Stimulated activated naive CD8-positive, alpha-beta T cell treated with anti-CD3 and anti-CD28 coated beads, Interleukin-15, Interleukin-2, amounts not matched to agents 100 ng/mL and 50 ng/mL, for 24 hours (primary cell): Measurements from ENCODE around the gene FOLR2.
"Not testable (repeated sequence)": the region's sequence is repeated elsewhere in the genome, so short reads cannot be mapped to it uniquely, and the experiment has no call there.

ENCODE experiments used
- H3K27ac Mint-ChIP-seq: one replicate; pipeline ENCODE4 v1.8.0; 2021; ENCODE audit warnings: mild to moderate bottlenecking, mixed read lengths
- H3K27me3 Mint-ChIP-seq: one replicate; pipeline ENCODE4 v1.8.0; 2021; ENCODE audit warnings: mixed read lengths
- H3K36me3 Mint-ChIP-seq: one replicate; pipeline ENCODE4 v1.8.0; 2021; ENCODE audit warnings: low read depth, mixed read lengths
- H3K4me1 Mint-ChIP-seq: one replicate; pipeline ENCODE4 v1.8.0; 2021; ENCODE audit warnings: low read depth, mixed read lengths
- H3K4me3 Mint-ChIP-seq: one replicate; pipeline ENCODE4 v1.8.0; 2021; ENCODE audit warnings: mild to moderate bottlenecking, mixed read lengths
- H3K9me3 Mint-ChIP-seq: one replicate; pipeline ENCODE4 v1.8.0; 2021; ENCODE audit warnings: mixed read lengths

The FOLR2 gene

DNA sequence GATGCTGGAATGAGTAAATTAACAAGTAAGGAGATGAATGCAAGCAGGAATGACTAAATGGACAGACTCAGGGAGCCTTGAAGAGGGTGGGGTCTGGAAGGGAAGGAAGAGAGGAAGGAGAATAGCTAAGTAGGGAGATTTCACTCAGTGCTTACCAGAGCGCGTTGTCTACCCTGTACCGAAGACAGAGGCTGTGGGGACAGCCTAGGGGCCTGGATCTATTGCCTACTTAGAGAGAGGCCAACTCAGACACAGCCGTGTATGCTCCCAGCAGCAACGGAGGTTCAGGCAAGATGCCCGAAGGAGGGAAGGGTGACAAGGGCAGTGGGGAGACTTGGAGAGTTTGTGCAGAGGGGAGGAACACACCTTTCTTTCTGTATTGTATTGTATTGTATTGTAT lies at the start of gene FOLR2:
FOLR2 (plus strand) TSS at position 157 of the 400 bp plus-strand sequence. CDS start 1,791 bp downstream, outside the sequence.
- peaks cover 13% of the 10 kb centered on the region for H3K27me3 Mint-ChIP-seq
- no peak within 1 kb of the TSS for H3K4me3 Mint-ChIP-seq
- no peaks in the 10 kb centered on the region for H3K9me3 Mint-ChIP-seq
- no peaks in the 10 kb centered on the region for H3K36me3 Mint-ChIP-seq
- H3K4me1 Mint-ChIP-seq: peaks cover 13% of the 10 kb centered on the region
- H3K27ac Mint-ChIP-seq: no peak within 1 kb of the TSS

DNA sequence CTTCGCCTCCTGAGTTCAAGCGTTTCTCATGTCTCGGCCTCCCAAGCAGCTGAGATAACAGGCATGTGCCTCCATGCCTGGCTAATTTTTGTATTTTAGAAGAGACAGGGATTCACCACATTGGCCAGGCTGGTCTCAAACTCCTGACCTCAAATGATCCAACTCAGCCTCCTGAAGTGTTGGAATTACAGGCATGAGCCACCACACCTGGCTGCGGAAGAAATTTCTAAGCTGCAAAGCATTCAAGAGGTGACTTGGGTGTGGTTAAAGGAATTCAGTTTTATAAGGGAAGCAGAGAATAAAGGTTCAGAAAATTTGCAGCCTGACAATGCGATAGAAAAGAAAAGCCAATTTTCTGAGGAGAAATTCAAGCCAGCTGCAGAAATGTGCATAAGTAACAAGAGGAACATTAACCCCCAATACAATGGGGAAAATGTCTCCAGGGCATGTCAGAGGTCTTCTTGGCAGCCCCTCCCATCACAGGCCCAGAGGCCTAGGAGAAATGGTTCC lies 47.5 kb upstream of the FOLR2 start:
- not testable (repeated sequence) for H3K4me1 Mint-ChIP-seq, H3K36me3 Mint-ChIP-seq, H3K27ac Mint-ChIP-seq, H3K4me3 Mint-ChIP-seq, H3K9me3 Mint-ChIP-seq, H3K27me3 Mint-ChIP-seq

DNA sequence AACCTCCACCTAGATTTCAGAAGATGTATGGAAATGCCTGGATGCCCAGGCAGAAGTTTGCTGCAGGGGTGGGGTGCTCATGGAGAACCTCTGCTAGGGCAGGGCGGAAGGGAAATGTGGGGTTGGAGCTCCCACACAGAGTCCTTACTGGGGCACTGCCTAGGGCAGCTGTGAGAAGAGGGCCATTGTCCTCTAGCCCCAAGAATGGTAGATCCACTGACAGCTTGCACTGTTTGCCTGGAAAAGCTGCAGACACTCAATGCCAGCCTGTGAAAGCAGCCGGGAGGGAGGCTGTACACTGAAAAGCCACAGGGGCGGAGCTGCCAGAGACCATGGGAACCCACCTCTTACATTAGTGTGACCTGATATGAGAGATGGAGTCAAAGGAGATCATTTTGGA lies 46.8 kb upstream of the FOLR2 start:
- not testable (repeated sequence) for H3K27me3 Mint-ChIP-seq, H3K36me3 Mint-ChIP-seq, H3K9me3 Mint-ChIP-seq, H3K4me1 Mint-ChIP-seq, H3K4me3 Mint-ChIP-seq, H3K27ac Mint-ChIP-seq

DNA sequence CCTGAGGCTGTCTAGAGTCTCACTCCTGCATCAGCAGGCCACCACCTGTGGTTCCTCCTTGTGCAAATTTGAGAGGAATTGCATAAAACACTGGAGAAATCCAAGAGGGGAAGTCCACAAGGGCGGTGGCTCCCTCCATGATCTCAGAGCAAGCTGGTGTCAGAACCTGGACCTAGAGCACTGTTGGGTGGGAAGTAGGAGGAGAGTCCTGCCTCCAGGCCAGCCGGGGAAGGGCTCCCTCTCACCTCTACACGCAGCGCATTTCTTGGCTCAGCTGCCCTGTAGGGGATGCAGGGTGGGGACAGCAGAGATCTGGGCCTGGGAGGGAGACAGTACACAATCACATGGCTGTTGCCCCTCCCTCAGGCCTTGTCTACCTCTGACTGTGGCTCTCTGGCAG lies 44.6 kb upstream of the FOLR2 start:
- H3K27ac Mint-ChIP-seq, H3K9me3 Mint-ChIP-seq, H3K27me3 Mint-ChIP-seq, H3K36me3 Mint-ChIP-seq, H3K4me1 Mint-ChIP-seq, H3K4me3 Mint-ChIP-seq: not testable (repeated sequence)

- H3K4me3 Mint-ChIP-seq: no peak overlapping the region
- no peak overlapping the region for H3K27ac Mint-ChIP-seq
- no peaks in the 10 kb centered on the region for H3K4me1 Mint-ChIP-seq
- no peaks in the 10 kb centered on the region for H3K9me3 Mint-ChIP-seq
- H3K36me3 Mint-ChIP-seq: no peaks in the 10 kb centered on the region
- H3K27me3 Mint-ChIP-seq: peaks cover 4% of the 10 kb centered on the region
These were observed 43.3 kb upstream of the FOLR2 start for GRCh38 chr11:72173291-72173690.

GRCh38 chr11:72174302-72175070 lies 42.1 kb upstream of the FOLR2 start:
- Mint-ChIP-seq H3K4me1 (peaks cover 3% of the 10 kb centered on the region), H3K27ac (no peak overlapping the region), H3K4me3 (no peak overlapping the region), H3K9me3 (no peaks in the 10 kb centered on the region), H3K27me3 (peaks cover 4% of the 10 kb centered on the region), H3K36me3 (no peaks in the 10 kb centered on the region)

GRCh38 chr11:72177656-72178055 lies 38.9 kb upstream of the FOLR2 start:
- Mint-ChIP-seq H3K4me1 (peaks cover 17% of the 10 kb centered on the region), H3K9me3 (no peaks in the 10 kb centered on the region), H3K36me3 (no peaks in the 10 kb centered on the region), H3K27me3 (peaks cover 17% of the 10 kb centered on the region), H3K4me3 (no peak overlapping the region), H3K27ac (no peak overlapping the region)

DNA sequence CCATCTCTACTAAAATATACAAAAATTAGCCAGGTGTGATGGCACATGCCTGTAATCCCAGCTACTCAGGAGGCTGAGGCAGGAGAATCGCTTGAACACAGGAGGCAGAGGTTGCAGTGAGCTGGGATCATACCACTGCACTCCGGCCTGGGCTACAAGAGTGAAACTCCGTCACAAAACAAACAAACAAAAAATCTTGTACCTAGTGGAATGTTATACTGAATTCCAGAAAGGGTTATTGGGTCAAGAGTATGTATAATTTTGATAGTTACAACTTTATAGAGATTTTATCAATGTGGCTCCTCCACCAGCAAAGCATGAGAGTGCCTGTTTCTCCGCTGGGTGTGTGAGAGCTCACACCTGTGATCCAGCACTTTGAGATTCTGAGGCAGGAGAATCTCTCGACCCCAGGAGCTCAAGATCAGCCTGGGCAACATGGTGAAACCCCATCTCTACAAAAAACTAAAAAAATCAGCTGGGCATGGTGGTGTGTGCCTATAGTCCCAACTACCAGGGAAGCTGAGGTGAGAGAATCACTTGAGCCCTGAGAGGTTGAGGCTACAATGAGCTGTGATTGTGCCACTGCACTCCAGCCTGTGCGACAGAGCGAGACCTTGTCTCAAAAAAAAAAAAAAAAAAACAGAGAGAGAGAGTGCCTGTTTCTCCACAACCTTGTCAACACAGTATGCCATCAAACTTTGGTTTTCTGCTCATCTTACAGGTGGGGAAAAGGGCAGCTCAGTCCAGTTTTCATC lies 37.4 kb upstream of the FOLR2 start:
- no peaks in the 10 kb centered on the region for H3K36me3 Mint-ChIP-seq
- peaks cover 22% of the 10 kb centered on the region for H3K4me1 Mint-ChIP-seq
- no peaks in the 10 kb centered on the region for H3K9me3 Mint-ChIP-seq
- peaks cover 22% of the 10 kb centered on the region for H3K27me3 Mint-ChIP-seq
- peak overlapping the region; percentile 56 for H3K27ac Mint-ChIP-seq
- H3K4me3 Mint-ChIP-seq: no peak overlapping the region

- peak overlapping the region; percentile 56 for H3K27ac Mint-ChIP-seq
- no peak overlapping the region for H3K4me3 Mint-ChIP-seq
- H3K9me3 Mint-ChIP-seq: no peaks in the 10 kb centered on the region
- peaks cover 22% of the 10 kb centered on the region for H3K27me3 Mint-ChIP-seq
- peaks cover 22% of the 10 kb centered on the region for H3K4me1 Mint-ChIP-seq
- H3K36me3 Mint-ChIP-seq: no peaks in the 10 kb centered on the region
These were observed 36.7 kb upstream of the FOLR2 start for GRCh38 chr11:72179804-72180396.

DNA sequence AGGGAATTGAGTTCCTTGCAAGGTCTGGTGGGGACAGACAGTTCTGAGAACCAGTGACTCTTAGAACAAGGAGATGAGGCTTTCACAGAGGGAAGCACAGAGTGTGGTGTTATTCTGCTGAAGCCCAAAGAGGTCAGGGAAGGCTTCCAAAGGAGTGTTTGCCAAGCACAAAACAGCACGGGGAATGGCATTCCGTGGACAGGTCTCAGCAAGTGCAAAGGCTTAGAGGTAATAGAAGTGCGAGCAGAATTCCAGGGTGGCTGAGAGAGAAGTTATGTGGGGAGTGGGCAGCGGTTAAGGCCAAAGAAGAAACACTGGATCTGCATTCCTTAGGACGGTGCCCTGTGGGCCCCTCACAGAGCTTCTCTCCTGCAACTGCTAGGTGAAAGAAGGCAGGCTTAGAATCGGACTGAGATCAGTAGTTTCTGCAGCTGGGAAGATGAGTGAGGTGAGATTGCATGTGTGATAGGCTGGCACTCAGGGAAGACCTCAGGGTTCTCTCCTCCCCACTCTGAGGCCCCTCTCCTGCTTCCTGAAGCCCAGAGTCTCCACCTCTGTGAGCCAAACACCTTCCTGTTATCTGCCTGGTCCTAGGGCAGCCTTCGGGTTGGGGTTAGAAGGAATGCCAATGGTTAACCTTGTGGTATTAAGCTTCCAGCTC lies 35.6 kb upstream of the FOLR2 start:
- not testable (repeated sequence) for H3K4me3 Mint-ChIP-seq, H3K9me3 Mint-ChIP-seq, H3K36me3 Mint-ChIP-seq
- Mint-ChIP-seq H3K27me3 (peaks cover 22% of the 10 kb centered on the region), H3K4me1 (peaks cover 22% of the 10 kb centered on the region), H3K27ac (peak overlapping the region; percentile 56)

DNA sequence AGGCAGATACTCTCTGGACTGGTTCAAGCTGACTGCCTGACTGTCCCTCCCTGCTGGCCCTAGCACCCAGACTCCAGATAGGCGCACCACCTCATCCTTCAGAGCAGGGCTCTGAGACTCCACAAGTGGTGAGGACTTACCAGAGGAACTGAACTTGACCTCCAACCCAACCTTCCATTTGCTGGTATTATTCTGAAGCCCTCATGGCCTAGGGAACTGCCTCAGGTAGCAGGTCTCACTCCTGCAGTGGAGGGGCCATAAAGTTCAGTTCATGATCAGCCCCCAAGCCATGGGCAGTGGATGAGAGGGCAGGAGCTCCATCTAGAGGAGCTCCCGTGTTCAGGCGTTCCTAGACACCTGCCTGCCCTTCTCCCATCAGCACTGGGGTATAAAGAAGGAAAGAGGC lies 35.0 kb upstream of the FOLR2 start:
- peaks cover 22% of the 10 kb centered on the region for H3K27me3 Mint-ChIP-seq
- H3K4me3 Mint-ChIP-seq, H3K36me3 Mint-ChIP-seq, H3K27ac Mint-ChIP-seq, H3K9me3 Mint-ChIP-seq: not testable (repeated sequence)
- H3K4me1 Mint-ChIP-seq: peaks cover 22% of the 10 kb centered on the region

GRCh38 chr11:72188267-72188666 lies 28.3 kb upstream of the FOLR2 start:
- no peak overlapping the region for H3K4me3 Mint-ChIP-seq
- H3K27ac Mint-ChIP-seq: no peak overlapping the region
- H3K4me1 Mint-ChIP-seq: peaks cover 3% of the 10 kb centered on the region
- no peaks in the 10 kb centered on the region for H3K9me3 Mint-ChIP-seq
- no peaks in the 10 kb centered on the region for H3K36me3 Mint-ChIP-seq
- H3K27me3 Mint-ChIP-seq: peaks cover 4% of the 10 kb centered on the region

GRCh38 chr11:72189455-72190250 lies 26.9 kb upstream of the FOLR2 start:
- Mint-ChIP-seq H3K36me3 (no peaks in the 10 kb centered on the region), H3K27me3 (no peaks in the 10 kb centered on the region), H3K9me3 (no peaks in the 10 kb centered on the region), H3K4me3 (no peak overlapping the region), H3K4me1 (no peaks in the 10 kb centered on the region), H3K27ac (no peak overlapping the region)

DNA sequence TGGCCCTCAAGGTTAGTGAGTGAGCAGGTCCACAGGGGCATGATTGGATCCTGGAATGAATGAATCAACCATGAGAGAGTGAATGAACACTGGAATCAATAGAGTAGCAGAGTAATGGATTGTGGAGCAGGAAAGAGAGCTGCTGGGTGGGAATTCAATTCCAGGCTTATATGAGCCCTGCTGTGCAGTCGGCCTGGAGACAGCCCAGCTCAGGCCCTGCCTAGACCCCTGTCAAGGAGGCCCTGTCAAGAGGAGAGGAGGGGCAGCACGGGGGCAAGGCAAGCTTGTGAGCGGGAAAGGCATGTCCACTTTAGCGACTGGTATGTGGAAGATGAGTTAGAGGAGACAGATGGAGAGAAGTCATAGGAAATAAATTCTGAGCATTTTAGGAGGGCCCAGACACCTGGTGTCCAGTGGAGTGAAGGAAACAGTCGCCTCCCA lies 25.9 kb upstream of the FOLR2 start:
- Mint-ChIP-seq H3K4me3 (no peak overlapping the region), H3K27ac (no peak overlapping the region), H3K36me3 (no peaks in the 10 kb centered on the region), H3K4me1 (no peaks in the 10 kb centered on the region), H3K9me3 (no peaks in the 10 kb centered on the region), H3K27me3 (no peaks in the 10 kb centered on the region)
